GM12892 (cell line): ENCODE measurements around the gene OSBPL8.

Experiments used
- POLR2A ChIP-seq: IDR thresholded peaks from 2 replicates; pipeline ENCODE4 v1.6.1; 2011; ENCODE audit warnings: low read depth, low read length, control low read depth
- POLR2AphosphoS5 ChIP-seq: IDR thresholded peaks from 2 replicates; pipeline ENCODE4 v1.6.1; 2011; ENCODE audit warnings: low read depth, low read length, control low read depth
- TAF1 ChIP-seq: IDR thresholded peaks from 2 replicates; pipeline ENCODE4 v1.6.1; 2011; ENCODE audit warnings: low read depth, mild to moderate bottlenecking, control low read depth, low read length, borderline replicate concordance

DNA sequence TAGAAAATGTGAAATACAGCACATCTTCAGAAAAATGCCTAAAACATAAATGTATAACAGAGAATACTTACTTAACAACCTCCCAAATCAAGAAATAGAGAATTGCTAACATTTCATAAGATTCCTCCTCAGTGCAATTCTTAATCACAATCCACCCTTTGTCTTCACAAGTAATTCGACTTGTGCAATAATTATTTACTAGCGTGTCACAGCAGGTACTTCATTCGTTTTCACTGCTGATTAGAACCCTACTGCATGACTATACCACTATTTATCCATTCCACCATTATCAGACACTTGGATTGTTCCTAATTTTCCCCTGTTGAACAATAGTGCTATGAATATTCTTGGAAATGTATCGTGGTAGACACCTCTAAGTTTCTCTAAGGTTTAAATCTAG, 146.4 kb downstream of the OSBPL8 start:
- TF ChIP-seq POLR2A (no peak), POLR2AphosphoS5 (no peak), TAF1 (no peak)
